Measurements from ENCODE around the gene SLC25A25.
"Not testable (repeated sequence)": the region's sequence is repeated elsewhere in the genome, so short reads cannot be mapped to it uniquely, and the experiment has no call there.

- TF ChIP-seq CTCF (IDR thresholded peaks at IDR 0.05 in 2 of 3, conservative IDR thresholded peaks at IDR 0.05 in 1 of 3; ENCODE audit: control insufficient read depth in 2 of 3, extremely low read depth in 1 of 3, insufficient read depth in 1 of 3, low read depth in 3 of 3, low read length in 3 of 3); POLR2A (IDR thresholded peaks at IDR 0.05; ENCODE audit: low read depth, low read length); CREB1 (IDR thresholded peaks at IDR 0.05; ENCODE audit: low read depth); RFX5 (IDR thresholded peaks at IDR 0.05; ENCODE audit: low read depth, low read length); EP300 (IDR thresholded peaks at IDR 0.05; ENCODE audit: borderline replicate concordance in 1 of 2, control insufficient read depth in 1 of 2, low read depth in 2 of 2, low read length in 2 of 2); FOS (IDR thresholded peaks at IDR 0.05; ENCODE audit: borderline replicate concordance, extremely low read depth, insufficient read length); NBN (IDR thresholded peaks at IDR 0.05); SRF (IDR thresholded peaks at IDR 0.05; ENCODE audit: low read depth in 2 of 2, low read length in 2 of 2): not testable (repeated sequence)
These were observed 43.7 kb downstream of the SLC25A25 start for GRCh38 chr9:128111726-128112125.

Measured in GM12878 (cell line).